ENCODE measurements around the gene TRIM27. TPM values are rescaled to one million over a fixed set of nuclear protein-coding genes. Genes with fewer than 3 reads are reported as not detected.

The TRIM27 gene, protein sequence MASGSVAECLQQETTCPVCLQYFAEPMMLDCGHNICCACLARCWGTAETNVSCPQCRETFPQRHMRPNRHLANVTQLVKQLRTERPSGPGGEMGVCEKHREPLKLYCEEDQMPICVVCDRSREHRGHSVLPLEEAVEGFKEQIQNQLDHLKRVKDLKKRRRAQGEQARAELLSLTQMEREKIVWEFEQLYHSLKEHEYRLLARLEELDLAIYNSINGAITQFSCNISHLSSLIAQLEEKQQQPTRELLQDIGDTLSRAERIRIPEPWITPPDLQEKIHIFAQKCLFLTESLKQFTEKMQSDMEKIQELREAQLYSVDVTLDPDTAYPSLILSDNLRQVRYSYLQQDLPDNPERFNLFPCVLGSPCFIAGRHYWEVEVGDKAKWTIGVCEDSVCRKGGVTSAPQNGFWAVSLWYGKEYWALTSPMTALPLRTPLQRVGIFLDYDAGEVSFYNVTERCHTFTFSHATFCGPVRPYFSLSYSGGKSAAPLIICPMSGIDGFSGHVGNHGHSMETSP
- 65.8 to 79.8 TPM (median 68.3 TPM) in 3 replicates for total RNA-seq (2021)
- percentile 95 among the genes with signal in this experiment for Bru-seq, nascent RNA
- long read RNA-seq, experiment 1, transcript TRIM27-202 (8 exons, 2,967 nt), result major isoform, 286 of 349 reads
- long read RNA-seq, experiment 1, partial matches to known transcripts, result 24 of 349 reads
- long read RNA-seq, experiment 1, other reads (novel, unspliced or antisense), result 39 of 349 reads
- long read RNA-seq, experiment 2, transcript TRIM27-202 (8 exons, 2,967 nt), result major isoform, 27 of 77 reads
- long read RNA-seq, experiment 2, partial matches to known transcripts, result 23 of 77 reads
- long read RNA-seq, experiment 2, other reads (novel, unspliced or antisense), result 26 of 77 reads
- long read RNA-seq, experiment 3, transcript TRIM27-202 (8 exons, 2,967 nt), result major isoform, 25 of 30 reads
- long read RNA-seq, experiment 3, partial matches to known transcripts, result 4 of 30 reads
- long read RNA-seq, experiment 3, other reads (novel, unspliced or antisense), result 1 of 30 reads

DNA sequence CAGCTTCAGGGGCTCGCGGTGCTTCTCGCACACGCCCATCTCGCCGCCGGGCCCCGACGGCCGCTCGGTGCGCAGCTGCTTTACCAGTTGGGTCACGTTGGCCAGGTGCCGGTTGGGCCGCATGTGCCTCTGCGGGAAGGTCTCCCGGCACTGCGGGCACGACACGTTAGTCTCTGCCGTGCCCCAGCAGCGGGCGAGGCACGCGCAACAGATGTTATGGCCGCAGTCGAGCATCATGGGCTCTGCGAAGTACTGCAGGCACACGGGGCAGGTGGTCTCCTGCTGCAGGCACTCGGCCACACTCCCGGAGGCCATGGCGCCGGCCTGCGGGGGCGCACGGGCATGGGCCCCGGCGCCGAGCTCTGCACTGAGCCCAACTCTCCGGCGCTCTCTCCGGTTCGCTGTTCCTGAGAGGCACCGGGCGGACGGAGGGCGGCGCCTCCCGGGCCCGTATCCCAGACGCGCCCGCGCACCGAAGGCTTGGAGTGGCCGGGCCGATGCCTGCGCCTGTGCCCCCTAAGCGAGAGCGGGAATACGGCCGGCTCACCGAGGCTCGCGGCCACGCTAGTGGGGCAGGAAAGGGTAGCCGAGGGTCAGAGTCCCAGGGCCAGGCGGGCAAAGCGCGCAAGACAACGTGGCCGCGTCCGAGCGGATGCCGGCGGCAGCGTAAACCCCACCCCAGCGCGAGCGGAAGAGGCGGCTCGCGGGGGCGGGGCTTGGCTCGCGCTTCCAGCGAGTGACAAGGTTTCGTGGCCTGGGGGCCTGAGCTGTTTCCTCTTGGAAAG is at the start of gene TRIM27:
TSS of gene TRIM27 (minus strand) at position 668 of the 785 bp plus-strand sequence. CDS start at position 315, 353 bp downstream.
- DNase-seq (ENCODE audit: low spot score) (peak; percentile 87), ATAC-seq (peak; percentile 90)
- Mint-ChIP-seq H3K27ac (peak within 1 kb of the TSS; percentile 88), H3K4me3 (peak within 1 kb of the TSS; percentile 82), H3K27me3 (ENCODE audit: low read depth) (no peaks in the 10 kb centered on the region), H3K9me3 (no peaks in the 10 kb centered on the region), H3K4me1 (peaks cover 20% of the 10 kb centered on the region), H3K36me3 (peaks cover 38% of the 10 kb centered on the region)
- ChIA-PET CTCF (interaction anchor here (0.7 to 1.8 kb wide), 20 partner anchors 12 to 385 kb away, joined by 3 to 16 read pairs (median 4); no protein-coding TSS in a partner anchor), POLR2A (interaction anchor here (0.6 to 1.9 kb wide), 16 partner anchors 9 to 181 kb away, joined by 3 to 14 read pairs (median 4); no protein-coding TSS in a partner anchor)
- TF ChIP-seq, protein P1, sequence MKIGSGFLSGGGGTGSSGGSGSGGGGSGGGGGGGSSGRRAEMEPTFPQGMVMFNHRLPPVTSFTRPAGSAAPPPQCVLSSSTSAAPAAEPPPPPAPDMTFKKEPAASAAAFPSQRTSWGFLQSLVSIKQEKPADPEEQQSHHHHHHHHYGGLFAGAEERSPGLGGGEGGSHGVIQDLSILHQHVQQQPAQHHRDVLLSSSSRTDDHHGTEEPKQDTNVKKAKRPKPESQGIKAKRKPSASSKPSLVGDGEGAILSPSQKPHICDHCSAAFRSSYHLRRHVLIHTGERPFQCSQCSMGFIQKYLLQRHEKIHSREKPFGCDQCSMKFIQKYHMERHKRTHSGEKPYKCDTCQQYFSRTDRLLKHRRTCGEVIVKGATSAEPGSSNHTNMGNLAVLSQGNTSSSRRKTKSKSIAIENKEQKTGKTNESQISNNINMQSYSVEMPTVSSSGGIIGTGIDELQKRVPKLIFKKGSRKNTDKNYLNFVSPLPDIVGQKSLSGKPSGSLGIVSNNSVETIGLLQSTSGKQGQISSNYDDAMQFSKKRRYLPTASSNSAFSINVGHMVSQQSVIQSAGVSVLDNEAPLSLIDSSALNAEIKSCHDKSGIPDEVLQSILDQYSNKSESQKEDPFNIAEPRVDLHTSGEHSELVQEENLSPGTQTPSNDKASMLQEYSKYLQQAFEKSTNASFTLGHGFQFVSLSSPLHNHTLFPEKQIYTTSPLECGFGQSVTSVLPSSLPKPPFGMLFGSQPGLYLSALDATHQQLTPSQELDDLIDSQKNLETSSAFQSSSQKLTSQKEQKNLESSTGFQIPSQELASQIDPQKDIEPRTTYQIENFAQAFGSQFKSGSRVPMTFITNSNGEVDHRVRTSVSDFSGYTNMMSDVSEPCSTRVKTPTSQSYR (CRISPR knock-in tag; IDR thresholded peaks at IDR 0.05), result no peak
- TF ChIP-seq, protein P2, sequence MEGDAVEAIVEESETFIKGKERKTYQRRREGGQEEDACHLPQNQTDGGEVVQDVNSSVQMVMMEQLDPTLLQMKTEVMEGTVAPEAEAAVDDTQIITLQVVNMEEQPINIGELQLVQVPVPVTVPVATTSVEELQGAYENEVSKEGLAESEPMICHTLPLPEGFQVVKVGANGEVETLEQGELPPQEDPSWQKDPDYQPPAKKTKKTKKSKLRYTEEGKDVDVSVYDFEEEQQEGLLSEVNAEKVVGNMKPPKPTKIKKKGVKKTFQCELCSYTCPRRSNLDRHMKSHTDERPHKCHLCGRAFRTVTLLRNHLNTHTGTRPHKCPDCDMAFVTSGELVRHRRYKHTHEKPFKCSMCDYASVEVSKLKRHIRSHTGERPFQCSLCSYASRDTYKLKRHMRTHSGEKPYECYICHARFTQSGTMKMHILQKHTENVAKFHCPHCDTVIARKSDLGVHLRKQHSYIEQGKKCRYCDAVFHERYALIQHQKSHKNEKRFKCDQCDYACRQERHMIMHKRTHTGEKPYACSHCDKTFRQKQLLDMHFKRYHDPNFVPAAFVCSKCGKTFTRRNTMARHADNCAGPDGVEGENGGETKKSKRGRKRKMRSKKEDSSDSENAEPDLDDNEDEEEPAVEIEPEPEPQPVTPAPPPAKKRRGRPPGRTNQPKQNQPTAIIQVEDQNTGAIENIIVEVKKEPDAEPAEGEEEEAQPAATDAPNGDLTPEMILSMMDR (IDR thresholded peaks at IDR 0.05), result no peak
- peak; percentile 28; the same call in 1 of the 2 replicates for TF ChIP-seq ELF4 (CRISPR knock-in tag; IDR thresholded peaks at IDR 0.05; ENCODE audit: low read depth)
- peak; percentile 62; the same call in 1 of the 2 replicates for TF ChIP-seq IRF2 (CRISPR knock-in tag; IDR thresholded peaks at IDR 0.05; ENCODE audit: borderline replicate concordance, low read depth)
- TF ChIP-seq OVOL2 (CRISPR knock-in tag; IDR thresholded peaks at IDR 0.05; ENCODE audit: borderline replicate concordance), result no peak
- TF ChIP-seq, protein P3, sequence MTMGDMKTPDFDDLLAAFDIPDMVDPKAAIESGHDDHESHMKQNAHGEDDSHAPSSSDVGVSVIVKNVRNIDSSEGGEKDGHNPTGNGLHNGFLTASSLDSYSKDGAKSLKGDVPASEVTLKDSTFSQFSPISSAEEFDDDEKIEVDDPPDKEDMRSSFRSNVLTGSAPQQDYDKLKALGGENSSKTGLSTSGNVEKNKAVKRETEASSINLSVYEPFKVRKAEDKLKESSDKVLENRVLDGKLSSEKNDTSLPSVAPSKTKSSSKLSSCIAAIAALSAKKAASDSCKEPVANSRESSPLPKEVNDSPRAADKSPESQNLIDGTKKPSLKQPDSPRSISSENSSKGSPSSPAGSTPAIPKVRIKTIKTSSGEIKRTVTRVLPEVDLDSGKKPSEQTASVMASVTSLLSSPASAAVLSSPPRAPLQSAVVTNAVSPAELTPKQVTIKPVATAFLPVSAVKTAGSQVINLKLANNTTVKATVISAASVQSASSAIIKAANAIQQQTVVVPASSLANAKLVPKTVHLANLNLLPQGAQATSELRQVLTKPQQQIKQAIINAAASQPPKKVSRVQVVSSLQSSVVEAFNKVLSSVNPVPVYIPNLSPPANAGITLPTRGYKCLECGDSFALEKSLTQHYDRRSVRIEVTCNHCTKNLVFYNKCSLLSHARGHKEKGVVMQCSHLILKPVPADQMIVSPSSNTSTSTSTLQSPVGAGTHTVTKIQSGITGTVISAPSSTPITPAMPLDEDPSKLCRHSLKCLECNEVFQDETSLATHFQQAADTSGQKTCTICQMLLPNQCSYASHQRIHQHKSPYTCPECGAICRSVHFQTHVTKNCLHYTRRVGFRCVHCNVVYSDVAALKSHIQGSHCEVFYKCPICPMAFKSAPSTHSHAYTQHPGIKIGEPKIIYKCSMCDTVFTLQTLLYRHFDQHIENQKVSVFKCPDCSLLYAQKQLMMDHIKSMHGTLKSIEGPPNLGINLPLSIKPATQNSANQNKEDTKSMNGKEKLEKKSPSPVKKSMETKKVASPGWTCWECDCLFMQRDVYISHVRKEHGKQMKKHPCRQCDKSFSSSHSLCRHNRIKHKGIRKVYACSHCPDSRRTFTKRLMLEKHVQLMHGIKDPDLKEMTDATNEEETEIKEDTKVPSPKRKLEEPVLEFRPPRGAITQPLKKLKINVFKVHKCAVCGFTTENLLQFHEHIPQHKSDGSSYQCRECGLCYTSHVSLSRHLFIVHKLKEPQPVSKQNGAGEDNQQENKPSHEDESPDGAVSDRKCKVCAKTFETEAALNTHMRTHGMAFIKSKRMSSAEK (CRISPR knock-in tag; IDR thresholded peaks at IDR 0.05; ENCODE audit: borderline replicate concordance), result no peak
- 0 out of 2 replicates have a peak, but pooled peaks have one; percentile 7 for TF ChIP-seq CREB1 (CRISPR knock-in tag; IDR thresholded peaks at IDR 0.05)
- TF ChIP-seq TEAD4 (CRISPR knock-in tag; IDR thresholded peaks at IDR 0.05), result no peak; the same call in 1 of the 2 replicates
- TF ChIP-seq, protein P4, sequence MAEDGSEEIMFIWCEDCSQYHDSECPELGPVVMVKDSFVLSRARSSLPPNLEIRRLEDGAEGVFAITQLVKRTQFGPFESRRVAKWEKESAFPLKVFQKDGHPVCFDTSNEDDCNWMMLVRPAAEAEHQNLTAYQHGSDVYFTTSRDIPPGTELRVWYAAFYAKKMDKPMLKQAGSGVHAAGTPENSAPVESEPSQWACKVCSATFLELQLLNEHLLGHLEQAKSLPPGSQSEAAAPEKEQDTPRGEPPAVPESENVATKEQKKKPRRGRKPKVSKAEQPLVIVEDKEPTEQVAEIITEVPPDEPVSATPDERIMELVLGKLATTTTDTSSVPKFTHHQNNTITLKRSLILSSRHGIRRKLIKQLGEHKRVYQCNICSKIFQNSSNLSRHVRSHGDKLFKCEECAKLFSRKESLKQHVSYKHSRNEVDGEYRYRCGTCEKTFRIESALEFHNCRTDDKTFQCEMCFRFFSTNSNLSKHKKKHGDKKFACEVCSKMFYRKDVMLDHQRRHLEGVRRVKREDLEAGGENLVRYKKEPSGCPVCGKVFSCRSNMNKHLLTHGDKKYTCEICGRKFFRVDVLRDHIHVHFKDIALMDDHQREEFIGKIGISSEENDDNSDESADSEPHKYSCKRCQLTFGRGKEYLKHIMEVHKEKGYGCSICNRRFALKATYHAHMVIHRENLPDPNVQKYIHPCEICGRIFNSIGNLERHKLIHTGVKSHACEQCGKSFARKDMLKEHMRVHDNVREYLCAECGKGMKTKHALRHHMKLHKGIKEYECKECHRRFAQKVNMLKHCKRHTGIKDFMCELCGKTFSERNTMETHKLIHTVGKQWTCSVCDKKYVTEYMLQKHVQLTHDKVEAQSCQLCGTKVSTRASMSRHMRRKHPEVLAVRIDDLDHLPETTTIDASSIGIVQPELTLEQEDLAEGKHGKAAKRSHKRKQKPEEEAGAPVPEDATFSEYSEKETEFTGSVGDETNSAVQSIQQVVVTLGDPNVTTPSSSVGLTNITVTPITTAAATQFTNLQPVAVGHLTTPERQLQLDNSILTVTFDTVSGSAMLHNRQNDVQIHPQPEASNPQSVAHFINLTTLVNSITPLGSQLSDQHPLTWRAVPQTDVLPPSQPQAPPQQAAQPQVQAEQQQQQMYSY (CRISPR knock-in tag; IDR thresholded peaks at IDR 0.05), result 0 out of 2 replicates have a peak, but pooled peaks have one; percentile 41
- TF ChIP-seq, protein P5, sequence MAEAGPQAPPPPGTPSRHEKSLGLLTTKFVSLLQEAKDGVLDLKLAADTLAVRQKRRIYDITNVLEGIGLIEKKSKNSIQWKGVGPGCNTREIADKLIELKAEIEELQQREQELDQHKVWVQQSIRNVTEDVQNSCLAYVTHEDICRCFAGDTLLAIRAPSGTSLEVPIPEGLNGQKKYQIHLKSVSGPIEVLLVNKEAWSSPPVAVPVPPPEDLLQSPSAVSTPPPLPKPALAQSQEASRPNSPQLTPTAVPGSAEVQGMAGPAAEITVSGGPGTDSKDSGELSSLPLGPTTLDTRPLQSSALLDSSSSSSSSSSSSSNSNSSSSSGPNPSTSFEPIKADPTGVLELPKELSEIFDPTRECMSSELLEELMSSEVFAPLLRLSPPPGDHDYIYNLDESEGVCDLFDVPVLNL (CRISPR knock-in tag; IDR thresholded peaks at IDR 0.05; ENCODE audit: borderline replicate concordance, low read depth), result peak; percentile 88; the same call in 1 of the 2 replicates
- no peak for TF ChIP-seq JAZF1 (CRISPR knock-in tag; IDR thresholded peaks at IDR 0.05)
- TF ChIP-seq RELA (CRISPR knock-in tag; IDR thresholded peaks at IDR 0.05; ENCODE audit: borderline replicate concordance), result peak; percentile 39; the same call in 1 of the 2 replicates
- no peak for TF ChIP-seq ZBTB21 (CRISPR knock-in tag; IDR thresholded peaks at IDR 0.05; ENCODE audit: borderline replicate concordance)
- TF ChIP-seq FOXJ3 (CRISPR knock-in tag; IDR thresholded peaks at IDR 0.05; ENCODE audit: borderline replicate concordance), result no peak
- no peak for TF ChIP-seq PRRX2 (CRISPR knock-in tag; IDR thresholded peaks at IDR 0.05)
- TF ChIP-seq GTF2I (CRISPR knock-in tag; conservative IDR thresholded peaks at IDR 0.05), result no peak
- TF ChIP-seq, protein P6, sequence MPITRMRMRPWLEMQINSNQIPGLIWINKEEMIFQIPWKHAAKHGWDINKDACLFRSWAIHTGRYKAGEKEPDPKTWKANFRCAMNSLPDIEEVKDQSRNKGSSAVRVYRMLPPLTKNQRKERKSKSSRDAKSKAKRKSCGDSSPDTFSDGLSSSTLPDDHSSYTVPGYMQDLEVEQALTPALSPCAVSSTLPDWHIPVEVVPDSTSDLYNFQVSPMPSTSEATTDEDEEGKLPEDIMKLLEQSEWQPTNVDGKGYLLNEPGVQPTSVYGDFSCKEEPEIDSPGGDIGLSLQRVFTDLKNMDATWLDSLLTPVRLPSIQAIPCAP (CRISPR knock-in tag; IDR thresholded peaks at IDR 0.05), result peak; percentile 65; the same call in 1 of the 2 replicates
